HFFc6 (cell line): Measurements from ENCODE around the gene SEC14L2. TPM values are rescaled to one million over a fixed set of nuclear protein-coding genes. Genes with fewer than 3 reads are reported as not detected.

Experiments
- DNase-seq: peaks from one replicate; pipeline ENCODE4 v3.0.0-alpha.2; 2018
- H3K27ac Mint-ChIP-seq: 2 replicates; pipeline ENCODE4 v1.8.0; 2020; ENCODE audit warnings: mild to moderate bottlenecking, mixed read lengths
- H3K27me3 Mint-ChIP-seq: 2 replicates; pipeline ENCODE4 v1.8.0; 2021; ENCODE audit warnings: mild to moderate bottlenecking, moderate library complexity, mixed read lengths; ENCODE audit not compliant: insufficient read depth
- H3K36me3 Mint-ChIP-seq: 2 replicates; pipeline ENCODE4 v1.8.0; 2021; ENCODE audit warnings: low read depth, mixed read lengths
- H3K4me1 Mint-ChIP-seq: 2 replicates; pipeline ENCODE4 v1.8.0; 2020; ENCODE audit warnings: low read depth, mixed read lengths
- H3K4me3 Mint-ChIP-seq: 2 replicates; pipeline ENCODE4 v1.8.0; 2020; ENCODE audit warnings: mild to moderate bottlenecking, moderate library complexity, mixed read lengths
- H3K9me3 Mint-ChIP-seq: 2 replicates; pipeline ENCODE4 v1.8.0; 2020; ENCODE audit warnings: mild to moderate bottlenecking, mixed read lengths
- long read RNA-seq: library from polyadenylated mRNA; unstranded; transcript quantifications from one replicate; pipeline ENCODE4 v2.0.0, GENCODE V29; 2019
- total RNA-seq, 6 experiments: library from RNA; stranded (reverse); fragmentation: NEBNext Ultra II Directional; extraction: Animal tissue kit (Norgen Biotek cat#: 25700); gene quantifications; 2 replicates in 1 of 6; 3 replicates in 5 of 6; pipeline ENCODE4 v1.2.3, GENCODE V29; 2021
- TF ChIP-seq, protein P1 (sequence below): fragments of 200-600 bp; sonication (generic); IDR thresholded peaks from 2 replicates; pipeline ENCODE4 v1.5.0; 2021; ENCODE audit warnings: antibody characterized with exemption, mild to moderate bottlenecking

Gene SEC14L2
- 10 to 100 TPM; 18.4 to 24.0 (median 22.8) TPM for total RNA-seq
- long read RNA-seq, full-length matches to known transcripts = 7 of 14 reads
- long read RNA-seq, partial matches to known transcripts = 3 of 14 reads
- long read RNA-seq, other reads (novel, unspliced or antisense) = 4 of 14 reads

DNA sequence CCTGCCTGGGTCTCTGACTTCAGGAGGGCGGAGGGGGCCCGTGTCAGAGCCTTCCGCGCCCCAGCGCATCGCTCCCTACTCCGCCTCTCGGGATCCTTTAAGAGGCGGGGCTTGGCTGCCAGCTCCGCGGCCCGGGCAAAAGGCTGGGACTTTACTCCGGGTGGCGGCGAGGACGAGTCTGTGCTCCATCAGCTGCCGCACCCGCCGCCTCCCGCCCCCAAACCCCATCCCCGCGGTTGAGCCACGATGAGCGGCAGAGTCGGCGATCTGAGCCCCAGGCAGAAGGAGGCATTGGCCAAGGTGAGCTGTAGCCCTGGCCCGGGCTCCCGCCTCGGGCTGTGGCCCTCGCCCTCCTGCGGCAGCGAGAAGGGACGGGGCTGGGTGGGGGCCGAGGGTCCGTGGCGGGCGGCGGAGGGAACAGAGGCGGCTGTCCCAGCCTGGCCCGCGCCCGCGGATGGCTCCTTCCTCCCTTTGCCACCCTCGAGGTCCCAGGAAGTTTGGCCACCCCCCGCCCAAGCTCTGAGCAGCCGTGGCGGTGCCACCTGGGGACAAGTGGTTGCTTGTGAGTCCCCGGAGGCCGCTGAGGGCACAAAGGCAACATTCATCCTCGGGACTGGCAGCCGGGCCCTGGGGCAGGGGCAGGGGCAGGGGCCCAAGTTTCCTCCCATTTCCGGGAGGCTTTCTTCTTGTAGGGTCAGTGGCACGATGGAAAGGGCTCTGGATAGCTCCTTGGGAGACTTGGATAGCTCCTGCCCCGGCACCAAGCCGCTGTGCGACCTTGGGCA is at the start of gene SEC14L2:
TSS of gene SEC14L2 (plus strand) at position 148 of the 785 bp plus-strand sequence. CDS start at position 247, 99 bp downstream.
- peak within 1 kb of the TSS; percentile 92 for H3K4me3 Mint-ChIP-seq
- DNase-seq = peak; percentile 37
- H3K9me3 Mint-ChIP-seq = no peaks in the 10 kb centered on the region
- H3K4me1 Mint-ChIP-seq = peaks cover 43% of the 10 kb centered on the region
- H3K27me3 Mint-ChIP-seq = peaks cover 2% of the 10 kb centered on the region; the same call in 1 of the 2 replicates
- TF ChIP-seq, protein P1, sequence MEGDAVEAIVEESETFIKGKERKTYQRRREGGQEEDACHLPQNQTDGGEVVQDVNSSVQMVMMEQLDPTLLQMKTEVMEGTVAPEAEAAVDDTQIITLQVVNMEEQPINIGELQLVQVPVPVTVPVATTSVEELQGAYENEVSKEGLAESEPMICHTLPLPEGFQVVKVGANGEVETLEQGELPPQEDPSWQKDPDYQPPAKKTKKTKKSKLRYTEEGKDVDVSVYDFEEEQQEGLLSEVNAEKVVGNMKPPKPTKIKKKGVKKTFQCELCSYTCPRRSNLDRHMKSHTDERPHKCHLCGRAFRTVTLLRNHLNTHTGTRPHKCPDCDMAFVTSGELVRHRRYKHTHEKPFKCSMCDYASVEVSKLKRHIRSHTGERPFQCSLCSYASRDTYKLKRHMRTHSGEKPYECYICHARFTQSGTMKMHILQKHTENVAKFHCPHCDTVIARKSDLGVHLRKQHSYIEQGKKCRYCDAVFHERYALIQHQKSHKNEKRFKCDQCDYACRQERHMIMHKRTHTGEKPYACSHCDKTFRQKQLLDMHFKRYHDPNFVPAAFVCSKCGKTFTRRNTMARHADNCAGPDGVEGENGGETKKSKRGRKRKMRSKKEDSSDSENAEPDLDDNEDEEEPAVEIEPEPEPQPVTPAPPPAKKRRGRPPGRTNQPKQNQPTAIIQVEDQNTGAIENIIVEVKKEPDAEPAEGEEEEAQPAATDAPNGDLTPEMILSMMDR = no peak
- no peaks in the 10 kb centered on the region; the same call in 1 of the 2 replicates for H3K36me3 Mint-ChIP-seq
- peak within 1 kb of the TSS; percentile 68 for H3K27ac Mint-ChIP-seq

GRCh38 chr22:30347255-30347892 is 49.4 kb upstream of the SEC14L2 start:
- DNase-seq = no peak
- Mint-ChIP-seq H3K27me3 (no peaks in the 10 kb centered on the region), H3K9me3 (no peaks in the 10 kb centered on the region), H3K4me1 (peaks cover 14% of the 10 kb centered on the region), H3K27ac (no peak overlapping the region; the same call in 1 of the 2 replicates), H3K36me3 (peaks cover 26% of the 10 kb centered on the region), H3K4me3 (no peak overlapping the region)
- TF ChIP-seq, protein P1 = no peak

DNA sequence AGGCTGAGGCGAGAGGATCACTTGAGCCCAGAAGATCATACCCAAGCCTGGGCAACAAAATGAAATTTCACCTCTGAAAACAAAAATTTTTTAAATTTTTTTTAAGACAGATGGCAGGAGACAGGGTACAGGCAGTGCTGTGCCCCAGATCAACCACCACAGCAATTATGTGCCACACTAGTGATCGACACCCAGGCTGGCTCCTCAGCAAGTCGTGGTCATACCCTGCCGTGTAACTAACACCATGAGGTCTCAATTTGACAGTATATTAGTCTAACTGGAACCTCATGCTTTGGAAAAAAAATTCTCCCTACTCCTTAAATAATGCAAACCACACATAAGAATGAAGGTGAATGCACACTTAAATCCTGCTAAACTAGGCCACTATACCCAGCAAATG is 48.4 kb upstream of the SEC14L2 start:
- peak overlapping the region; percentile 13; the same call in 1 of the 2 replicates for H3K27ac Mint-ChIP-seq
- DNase-seq = no peak
- peaks cover 23% of the 10 kb centered on the region for H3K36me3 Mint-ChIP-seq
- no peaks in the 10 kb centered on the region for H3K27me3 Mint-ChIP-seq
- peaks cover 14% of the 10 kb centered on the region for H3K4me1 Mint-ChIP-seq
- TF ChIP-seq, protein P1 = no peak
- H3K9me3 Mint-ChIP-seq = no peaks in the 10 kb centered on the region
- H3K4me3 Mint-ChIP-seq = no peak overlapping the region

DNA sequence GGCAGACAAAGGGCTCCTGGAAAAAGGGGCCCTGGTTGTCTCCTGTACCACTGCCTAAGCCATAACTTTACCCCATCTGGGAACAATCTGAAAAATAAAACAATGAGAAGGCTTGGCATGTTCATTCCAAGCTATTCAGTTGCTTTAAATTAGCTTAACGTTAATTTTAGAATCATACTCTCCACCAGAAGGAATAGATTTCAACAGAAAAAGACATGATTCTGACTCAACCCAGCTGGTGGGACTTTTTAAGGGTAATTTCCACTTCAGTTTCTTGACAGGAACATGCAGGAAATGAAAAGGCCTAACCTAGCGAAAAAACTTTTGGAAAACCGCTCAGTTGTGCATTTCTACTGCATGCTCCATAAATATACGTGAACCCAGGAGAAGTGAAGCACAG is 48.0 kb upstream of the SEC14L2 start:
- H3K9me3 Mint-ChIP-seq = no peaks in the 10 kb centered on the region
- H3K4me1 Mint-ChIP-seq = peaks cover 18% of the 10 kb centered on the region
- H3K27ac Mint-ChIP-seq = peak overlapping the region; percentile 13; the same call in 1 of the 2 replicates
- TF ChIP-seq, protein P1 = no peak
- peaks cover 20% of the 10 kb centered on the region for H3K36me3 Mint-ChIP-seq
- H3K4me3 Mint-ChIP-seq = no peak overlapping the region
- no peak for DNase-seq
- H3K27me3 Mint-ChIP-seq = no peaks in the 10 kb centered on the region

- H3K9me3 Mint-ChIP-seq = no peaks in the 10 kb centered on the region
- peak overlapping the region; percentile 70 for H3K27ac Mint-ChIP-seq
- no peak overlapping the region for H3K4me3 Mint-ChIP-seq
- DNase-seq = peak; percentile 30
- peaks cover 2% of the 10 kb centered on the region; the same call in 1 of the 2 replicates for H3K27me3 Mint-ChIP-seq
- H3K36me3 Mint-ChIP-seq = peaks cover 28% of the 10 kb centered on the region
- peaks cover 41% of the 10 kb centered on the region for H3K4me1 Mint-ChIP-seq
- TF ChIP-seq, protein P1 = no peak
These were observed 45.6 kb upstream of the SEC14L2 start for GRCh38 chr22:30351226-30351625.
